ENCODE results near the gene FBXL7. TPM values are rescaled to one million over a fixed set of nuclear protein-coding genes. Genes with fewer than 3 reads are reported as not detected.

The FBXL7 gene
- total RNA-seq, 1 experiment from 2014 or later: not detected

DNA sequence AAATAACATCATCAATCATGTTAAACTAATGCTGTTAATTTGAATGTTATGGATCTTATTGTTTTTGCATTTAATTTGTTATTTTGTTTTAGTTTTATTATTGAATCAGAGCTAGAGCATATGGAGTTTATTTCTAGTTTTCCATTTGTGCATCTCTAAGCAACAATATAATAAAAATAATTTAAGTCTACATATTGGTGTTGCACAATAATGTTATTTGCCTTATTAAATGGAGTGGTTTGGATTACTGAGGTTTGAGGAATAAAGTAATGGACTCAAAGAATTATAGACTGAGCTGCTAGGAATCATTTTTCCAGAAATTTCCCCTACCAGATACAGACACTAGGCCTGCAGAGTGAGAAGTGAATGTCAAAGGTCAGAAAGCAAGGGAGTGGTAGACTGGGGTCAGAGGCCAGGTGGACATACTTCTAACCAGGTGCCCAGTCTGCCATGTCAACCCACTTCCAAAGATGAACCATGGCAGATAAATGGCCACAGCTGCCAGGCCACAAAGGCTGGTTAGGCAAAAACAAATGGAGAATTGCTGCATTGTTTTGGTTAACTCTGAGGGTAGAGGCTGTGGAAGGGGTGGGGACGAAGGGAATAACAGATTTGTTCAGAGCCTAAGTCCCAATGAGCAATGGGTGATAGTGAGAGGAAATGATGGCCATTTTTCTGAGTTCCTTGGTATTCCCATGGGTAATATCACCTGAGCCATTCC, 113.1 kb downstream of the FBXL7 start:
- no TSS peak for BruUV-seq (replicated peaks)
- ChIA-PET POLR2A (interaction anchor here (0.6 kb wide), 1 partner anchor 1129 kb away, joined by 3 read pairs; no protein-coding TSS in a partner anchor), CTCF (no interaction called here)
- Mint-ChIP-seq H3K4me1 (ENCODE audit: insufficient read depth, unreplicated experiment) (no peaks in the 10 kb centered on the region), H3K27me3 (ENCODE audit: insufficient read depth, unreplicated experiment) (no peaks in the 10 kb centered on the region), H3K36me3 (ENCODE audit: insufficient read depth, unreplicated experiment) (no peaks in the 10 kb centered on the region), H3K9me3 (ENCODE audit: unreplicated experiment) (no peaks in the 10 kb centered on the region), H3K27ac (ENCODE audit: low read depth, unreplicated experiment) (no peak overlapping the region), H3K4me3 (ENCODE audit: unreplicated experiment) (no peak overlapping the region)
- no peak for TF ChIP-seq CTCF (IDR thresholded peaks at IDR 0.05; ENCODE audit: unreplicated experiment)
- intact Hi-C loops (cut with micrococcal nuclease): no loop called here
- DNase-seq (ENCODE audit: unreplicated experiment): no peak

DNA sequence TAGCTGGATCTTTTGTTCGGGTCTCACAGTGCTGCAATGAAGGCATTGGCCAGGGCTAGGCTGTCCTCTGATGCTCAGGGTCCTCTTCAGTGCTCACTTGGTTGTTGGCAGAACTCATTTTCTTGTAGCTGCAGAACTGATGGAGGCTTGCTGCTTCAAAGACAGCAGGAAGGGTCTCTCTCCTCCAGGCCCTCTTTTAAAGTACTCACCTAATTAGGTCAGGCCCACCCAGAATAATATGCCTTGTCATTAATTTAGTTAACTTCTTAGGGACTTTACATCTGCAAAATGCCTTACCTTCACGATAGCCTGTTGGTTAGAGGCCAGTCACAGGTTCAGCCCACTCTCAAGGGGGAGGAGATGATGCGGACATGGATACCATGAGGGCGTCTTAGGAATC, 114.7 kb downstream of the FBXL7 start:
- TF ChIP-seq CTCF (IDR thresholded peaks at IDR 0.05; ENCODE audit: unreplicated experiment): no peak
- Mint-ChIP-seq H3K9me3 (ENCODE audit: unreplicated experiment) (no peaks in the 10 kb centered on the region), H3K4me3 (ENCODE audit: unreplicated experiment) (no peak overlapping the region), H3K27ac (ENCODE audit: low read depth, unreplicated experiment) (no peak overlapping the region), H3K27me3 (ENCODE audit: insufficient read depth, unreplicated experiment) (no peaks in the 10 kb centered on the region), H3K36me3 (ENCODE audit: insufficient read depth, unreplicated experiment) (no peaks in the 10 kb centered on the region), H3K4me1 (ENCODE audit: insufficient read depth, unreplicated experiment) (peaks cover 2% of the 10 kb centered on the region)
- intact Hi-C loops (cut with micrococcal nuclease): no loop called here
- no TSS peak for BruUV-seq (replicated peaks)
- ChIA-PET CTCF (no interaction called here), POLR2A (interaction anchor here (0.6 kb wide), 2 partner anchors 351 to 440 kb away, joined by 3 read pairs; no protein-coding TSS in a partner anchor)
- DNase-seq (ENCODE audit: unreplicated experiment): no peak

DNA sequence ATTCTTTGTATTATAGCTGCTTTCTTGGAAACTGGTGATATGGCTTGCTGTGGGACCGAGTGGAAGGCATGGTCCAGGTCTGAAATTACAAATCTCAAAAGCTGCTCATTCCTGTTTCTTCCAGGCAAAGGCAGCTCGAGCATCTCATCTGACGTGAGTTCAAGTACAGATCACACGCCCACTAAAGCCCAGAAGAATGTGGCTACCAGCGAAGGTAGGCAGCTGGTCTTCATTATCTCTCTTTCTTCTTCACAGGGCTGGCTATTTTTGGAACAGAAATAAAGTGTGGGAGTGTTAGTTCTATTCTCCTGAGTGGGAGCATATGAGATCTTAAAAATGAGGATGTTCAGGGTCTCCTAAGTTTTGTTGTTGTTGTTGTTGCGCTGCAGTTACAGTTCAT, 115.9 kb downstream of the FBXL7 start:
- CTCF ChIA-PET: interaction anchor here (0.7 kb wide), 1 partner anchor 38 kb away, joined by 3 read pairs; no protein-coding TSS in a partner anchor
- DNase-seq (ENCODE audit: unreplicated experiment): no peak
- Mint-ChIP-seq H3K4me3 (ENCODE audit: unreplicated experiment) (no peak overlapping the region), H3K36me3 (ENCODE audit: insufficient read depth, unreplicated experiment) (no peaks in the 10 kb centered on the region), H3K4me1 (ENCODE audit: insufficient read depth, unreplicated experiment) (peaks cover 5% of the 10 kb centered on the region), H3K9me3 (ENCODE audit: unreplicated experiment) (no peaks in the 10 kb centered on the region), H3K27me3 (ENCODE audit: insufficient read depth, unreplicated experiment) (no peaks in the 10 kb centered on the region), H3K27ac (ENCODE audit: low read depth, unreplicated experiment) (no peak overlapping the region)
- BruUV-seq (replicated peaks): no TSS peak
- intact Hi-C loops (cut with micrococcal nuclease): no loop called here
- no peak for TF ChIP-seq CTCF (IDR thresholded peaks at IDR 0.05; ENCODE audit: unreplicated experiment)
- POLR2A ChIA-PET: no interaction called here

GRCh38 chr5:15618938-15619337, 119.0 kb downstream of the FBXL7 start:
- intact Hi-C loops (cut with micrococcal nuclease): no loop called here
- Mint-ChIP-seq H3K4me1 (ENCODE audit: insufficient read depth, unreplicated experiment) (peaks cover 5% of the 10 kb centered on the region), H3K27ac (ENCODE audit: low read depth, unreplicated experiment) (no peak overlapping the region), H3K27me3 (ENCODE audit: insufficient read depth, unreplicated experiment) (no peaks in the 10 kb centered on the region), H3K9me3 (ENCODE audit: unreplicated experiment) (no peaks in the 10 kb centered on the region), H3K4me3 (ENCODE audit: unreplicated experiment) (no peak overlapping the region), H3K36me3 (ENCODE audit: insufficient read depth, unreplicated experiment) (no peaks in the 10 kb centered on the region)
- BruUV-seq (replicated peaks): no TSS peak
- TF ChIP-seq CTCF (IDR thresholded peaks at IDR 0.05; ENCODE audit: unreplicated experiment): no peak
- ChIA-PET CTCF (no interaction called here), POLR2A (no interaction called here)
- DNase-seq (ENCODE audit: unreplicated experiment): no peak
